ENCODE data around the gene ABHD6.

The ABHD6 gene

GRCh38 chr3:58231666-58232065 is 5.9 kb upstream of the ABHD6 start:
- TF ChIP-seq CTCF (IDR thresholded peaks at IDR 0.05; ENCODE audit: insufficient read depth, low read depth, low read length, missing control alignments) = no peak
- no peak for DNase-seq (ENCODE audit: low read depth)
- no peak overlapping the region for H3K4me3 ChIP-seq (ENCODE audit: low read length)

- TF ChIP-seq CTCF (IDR thresholded peaks at IDR 0.05; ENCODE audit: insufficient read depth, low read depth, low read length, missing control alignments) = no peak
- H3K4me3 ChIP-seq (ENCODE audit: low read length) = no peak overlapping the region
- DNase-seq (ENCODE audit: low read depth) = peak; percentile 79
Measured at GRCh38 chr3:58234516-58234931, 3.1 kb upstream of the ABHD6 start.

GRCh38 chr3:58235970-58236369 is 1.6 kb upstream of the ABHD6 start:
- DNase-seq (ENCODE audit: low read depth) = no peak
- TF ChIP-seq CTCF (IDR thresholded peaks at IDR 0.05; ENCODE audit: insufficient read depth, low read depth, low read length, missing control alignments) = no peak
- H3K4me3 ChIP-seq (ENCODE audit: low read length) = no peak overlapping the region

- TF ChIP-seq CTCF (IDR thresholded peaks at IDR 0.05; ENCODE audit: insufficient read depth, low read depth, low read length, missing control alignments) = no peak
- peak overlapping the region; percentile 81 for H3K4me3 ChIP-seq (ENCODE audit: low read length)
- no peak for DNase-seq (ENCODE audit: low read depth)
Measured at GRCh38 chr3:58236527-58237237, 910 bp upstream of the ABHD6 start.

GRCh38 chr3:58237941-58238681 is 519 bp downstream of the ABHD6 start:
- DNase-seq (ENCODE audit: low read depth) = no peak
- TF ChIP-seq CTCF (IDR thresholded peaks at IDR 0.05; ENCODE audit: insufficient read depth, low read depth, low read length, missing control alignments) = no peak
- H3K4me3 ChIP-seq (ENCODE audit: low read length) = peak overlapping the region; percentile 81

- TF ChIP-seq CTCF (IDR thresholded peaks at IDR 0.05; ENCODE audit: insufficient read depth, low read depth, low read length, missing control alignments) = no peak
- DNase-seq (ENCODE audit: low read depth) = no peak
- H3K4me3 ChIP-seq (ENCODE audit: low read length) = peak overlapping the region; percentile 81
Measured at GRCh38 chr3:58238830-58239229, 1.2 kb downstream of the ABHD6 start.

Data from epithelial cell of esophagus (primary cell).